ENCODE results near the gene EMC1.
"Not testable (repeated sequence)": the region's sequence is repeated elsewhere in the genome, so short reads cannot be mapped to it uniquely, and the experiment has no call there.

EMC1 gene

GRCh38 chr1:19234224-19234623 is 17.1 kb downstream of the EMC1 start (continued):
- TF ChIP-seq ZSCAN4 (tag by site-specific recombination; IDR thresholded peaks at IDR 0.05) (no peak), ZNF18 (tag by site-specific recombination; IDR thresholded peaks at IDR 0.05) (no peak), HIC1 (tag by site-specific recombination; IDR thresholded peaks at IDR 0.05) (no peak)

GRCh38 chr1:19232524-19232846 is 18.8 kb downstream of the EMC1 start:
- CTCF ChIA-PET = interaction anchor here (0.6 to 1.2 kb wide), 5 partner anchors 9 to 1811 kb away, joined by 3 to 4 read pairs (median 3); no protein-coding TSS in a partner anchor
- peaks cover 40 to 94% of the 10 kb centered on the region in 2 experiments for H3K36me3 ChIP-seq (ENCODE audit: control insufficient read depth in 2 of 2, insufficient read depth in 1 of 2, low read length in 2 of 2)

GRCh38 chr1:19231736-19232523 is 19.4 kb downstream of the EMC1 start:
- peaks cover 43 to 94% of the 10 kb centered on the region in 2 experiments for H3K36me3 ChIP-seq (ENCODE audit: control insufficient read depth in 2 of 2, insufficient read depth in 1 of 2, low read length in 2 of 2)
- H3K4me1 ChIP-seq (ENCODE audit: control insufficient read depth, insufficient read depth, low read length); H3K4me3 ChIP-seq (ENCODE audit: low read depth, low read length); H3K9me3 ChIP-seq (ENCODE audit: control insufficient read depth, insufficient read depth, low read depth, low read length); H3K27ac ChIP-seq (ENCODE audit: extremely low read depth, low read depth, low read length): not testable (repeated sequence)
- ChIA-PET CTCF (interaction anchor here (0.6 to 1.2 kb wide), 4 partner anchors 10 to 1810 kb away, joined by 3 to 4 read pairs (median 3); no protein-coding TSS in a partner anchor), POLR2A (interaction anchor here (0.9 to 1.2 kb wide), 2 partner anchors 17 to 19 kb away, joined by 3 read pairs; partner anchors contain the start of gene EMC1)

More at GRCh38 chr1:19232524-19232846, 18.8 kb downstream of the EMC1 start:
- TF ChIP-seq ZNF561 (tag by site-specific recombination; IDR thresholded peaks at IDR 0.05; ENCODE audit: borderline replicate concordance) (no peak), ZNF324 (tag by site-specific recombination; IDR thresholded peaks at IDR 0.05) (no peak), ZNF433 (tag by site-specific recombination; IDR thresholded peaks at IDR 0.05; ENCODE audit: low read depth) (no peak), ZNF211 (tag by site-specific recombination; IDR thresholded peaks at IDR 0.05; ENCODE audit: low read depth) (no peak), OVOL3 (tag by site-specific recombination; IDR thresholded peaks at IDR 0.05) (no peak)
- POLR2A ChIA-PET = interaction anchor here (0.9 to 1.2 kb wide), 2 partner anchors 18 kb away, joined by 3 read pairs; partner anchors contain the start of gene EMC1
- no peaks in the 10 kb centered on the region for H3K9me3 ChIP-seq (ENCODE audit: control insufficient read depth, insufficient read depth, low read depth, low read length)
- H3K4me3 ChIP-seq (ENCODE audit: low read depth, low read length) = no peak overlapping the region
- H3K4me1 ChIP-seq (ENCODE audit: control insufficient read depth, insufficient read depth, low read length) = no peaks in the 10 kb centered on the region
- H3K27ac ChIP-seq (ENCODE audit: extremely low read depth, low read depth, low read length) = no peak overlapping the region

- ChIA-PET POLR2A (interaction anchor here (0.5 kb wide), 1 partner anchor 14 kb away, joined by 4 read pairs; no protein-coding TSS in a partner anchor), CTCF (no interaction called here)
- no peak overlapping the region for H3K4me3 ChIP-seq (ENCODE audit: low read depth, low read length)
- peaks cover 57 to 99% of the 10 kb centered on the region in 2 experiments for H3K36me3 ChIP-seq (ENCODE audit: control insufficient read depth in 2 of 2, insufficient read depth in 1 of 2, low read length in 2 of 2)
- no peak overlapping the region for H3K27ac ChIP-seq (ENCODE audit: extremely low read depth, low read depth, low read length)
- no peak for TF ChIP-seq ZNF391 (tag by site-specific recombination; IDR thresholded peaks at IDR 0.05; ENCODE audit: borderline replicate concordance, low read depth)
- TF ChIP-seq KLF7 (tag by site-specific recombination; IDR thresholded peaks at IDR 0.05; ENCODE audit: borderline replicate concordance) = no peak
- TF ChIP-seq GLI2 (tag by site-specific recombination; IDR thresholded peaks at IDR 0.05; ENCODE audit: borderline replicate concordance, low read depth) = no peak
- no peak for TF ChIP-seq CTCF (tag by site-specific recombination; IDR thresholded peaks at IDR 0.05)
- TF ChIP-seq ZNF560 (tag by site-specific recombination; IDR thresholded peaks at IDR 0.05; ENCODE audit: borderline replicate concordance) = no peak
- no peak for TF ChIP-seq ZNF629 (tag by site-specific recombination; IDR thresholded peaks at IDR 0.05)
- no peak for TF ChIP-seq ZFP37 (tag by site-specific recombination; IDR thresholded peaks at IDR 0.05)
- TF ChIP-seq ZNF555 (tag by site-specific recombination; conservative IDR thresholded peaks at IDR 0.05) = no peak
- TF ChIP-seq ZNF544 (tag by site-specific recombination; IDR thresholded peaks at IDR 0.05) = no peak
- no peak for TF ChIP-seq PRDM4 (tag by site-specific recombination; IDR thresholded peaks at IDR 0.05)
- H3K4me1 ChIP-seq (ENCODE audit: control insufficient read depth, insufficient read depth, low read length) = no peaks in the 10 kb centered on the region
- no peaks in the 10 kb centered on the region for H3K9me3 ChIP-seq (ENCODE audit: control insufficient read depth, insufficient read depth, low read depth, low read length)
Observed at GRCh38 chr1:19229828-19230325, 21.4 kb downstream of the EMC1 start.

All from HEK293 (cell line).